Glutamatergic neuron (in vitro differentiated cells): Measurements from ENCODE around the gene UQCC3. TPM values are rescaled to one million over a fixed set of nuclear protein-coding genes. Genes with fewer than 3 reads are reported as not detected.

Experiments used
- DNase-seq: peaks from one replicate; pipeline ENCODE4 v3.0.0; 2022
- H3K27ac Mint-ChIP-seq: one replicate; pipeline ENCODE4 v1.8.0; 2020; ENCODE audit warnings: mild to moderate bottlenecking, mixed read lengths, inconsistent platforms; ENCODE audit not compliant: unreplicated experiment
- H3K27me3 Mint-ChIP-seq: one replicate; pipeline ENCODE4 v1.8.0; 2020; ENCODE audit warnings: mild to moderate bottlenecking, moderate library complexity, mixed read lengths, inconsistent platforms; ENCODE audit not compliant: unreplicated experiment
- H3K36me3 Mint-ChIP-seq: one replicate; pipeline ENCODE4 v1.8.0; 2020; ENCODE audit warnings: mild to moderate bottlenecking, mixed read lengths, inconsistent platforms; ENCODE audit not compliant: unreplicated experiment
- H3K4me1 Mint-ChIP-seq: one replicate; pipeline ENCODE4 v1.8.0; 2020; ENCODE audit warnings: mild to moderate bottlenecking, low read depth, mixed read lengths, inconsistent platforms; ENCODE audit not compliant: unreplicated experiment
- H3K4me3 Mint-ChIP-seq: one replicate; pipeline ENCODE4 v1.8.0; 2020; ENCODE audit warnings: mild to moderate bottlenecking, mixed read lengths, inconsistent platforms; ENCODE audit not compliant: unreplicated experiment
- H3K9me3 Mint-ChIP-seq: one replicate; pipeline ENCODE4 v1.8.0; 2020; ENCODE audit warnings: mild to moderate bottlenecking, moderate library complexity, mixed read lengths, inconsistent platforms; ENCODE audit not compliant: unreplicated experiment
- CTCF ChIP-seq: fragments of 200-600 bp; sonication (generic); IDR thresholded peaks from one replicate; pipeline ENCODE4 v1.5.0; 2021; ENCODE audit not compliant: partially characterized antibody, unreplicated experiment
- total RNA-seq: library from RNA; stranded (reverse); fragmentation: NEBNext Ultra II Directional; extraction: Animal tissue kit (Norgen Biotek cat#: 25700); gene quantifications from one replicate; pipeline ENCODE4 v1.2.1, GENCODE V29; 2021; ENCODE audit not compliant: unreplicated experiment

The UQCC3 gene
- total RNA-seq, 1 donor from 2014 or later, result 5.7 TPM

- Mint-ChIP-seq H3K4me3 (peak within 1 kb of the TSS; percentile 93), H3K27ac (peak within 1 kb of the TSS; percentile 93), H3K9me3 (peaks cover 6% of the 10 kb centered on the region), H3K27me3 (peaks cover 2% of the 10 kb centered on the region), H3K4me1 (peaks cover 20% of the 10 kb centered on the region), H3K36me3 (peaks cover 6% of the 10 kb centered on the region)
- TF ChIP-seq CTCF, result no peak
- DNase-seq, result peak; percentile 85
Observed at GRCh38 chr11:62678770-62679696, 7.6 kb downstream of the UQCC3 start, which contains the start of gene UBXN1. Gene UBXN1, minus strand, starts transcription at chr11:62679073. Its CDS starts 150 bp downstream, at chr11:62678923.

DNA sequence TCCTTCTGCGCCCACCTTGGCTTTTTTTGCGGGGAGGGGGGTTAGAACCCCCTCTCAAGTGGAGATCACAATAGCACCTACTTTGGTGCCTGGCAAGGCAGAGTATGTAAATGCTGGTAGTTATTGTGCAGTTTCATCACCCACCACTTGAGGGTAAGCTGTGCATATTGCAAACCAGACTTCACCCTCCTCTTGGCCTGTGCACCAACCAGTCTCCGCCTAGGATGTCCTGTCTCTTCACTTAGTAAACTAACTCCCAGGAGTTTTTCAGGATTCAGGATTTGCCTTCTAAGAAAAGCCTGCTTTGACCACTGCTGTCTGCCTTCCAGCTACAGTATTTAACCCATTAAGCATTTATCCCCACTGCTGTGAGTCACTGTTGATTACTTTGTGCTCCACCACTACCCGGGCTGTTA lies 9.4 kb downstream of the UQCC3 start:
- Mint-ChIP-seq H3K4me3 (peak overlapping the region; percentile 76), H3K27me3 (peaks cover 2% of the 10 kb centered on the region), H3K4me1 (peaks cover 20% of the 10 kb centered on the region), H3K36me3 (peaks cover 6% of the 10 kb centered on the region), H3K9me3 (peaks cover 5% of the 10 kb centered on the region), H3K27ac (peak overlapping the region; percentile 59)
- TF ChIP-seq CTCF, result peak; percentile 65
- DNase-seq, result no peak

DNA sequence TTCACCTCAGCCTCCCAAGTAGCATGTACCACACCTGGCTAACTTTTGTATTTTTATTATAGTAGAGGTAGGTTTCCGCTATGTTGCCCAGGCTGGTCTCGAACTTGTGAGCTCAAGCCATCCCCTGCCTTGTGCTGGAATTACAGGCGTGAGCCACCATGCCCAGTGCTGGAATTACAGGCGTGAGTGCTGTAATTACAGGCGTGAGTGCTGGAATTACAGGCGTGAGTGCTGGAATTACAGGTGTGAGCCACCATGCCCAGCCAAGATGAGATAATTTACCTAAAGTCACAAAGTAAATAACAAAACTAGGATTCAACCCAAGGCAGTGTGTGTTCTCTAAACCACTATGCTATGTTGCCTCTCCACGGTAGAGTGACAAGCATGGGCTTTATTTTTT lies 11.0 kb downstream of the UQCC3 start:
- Mint-ChIP-seq H3K4me1 (peaks cover 17% of the 10 kb centered on the region), H3K4me3 (no peak overlapping the region), H3K27me3 (no peaks in the 10 kb centered on the region), H3K9me3 (peaks cover 8% of the 10 kb centered on the region), H3K36me3 (peaks cover 6% of the 10 kb centered on the region), H3K27ac (no peak overlapping the region)
- no peak for DNase-seq
- TF ChIP-seq CTCF, result no peak

GRCh38 chr11:62687508-62688396 lies 16.3 kb downstream of the UQCC3 start:
- Mint-ChIP-seq H3K36me3 (peaks cover 4% of the 10 kb centered on the region), H3K27ac (no peak overlapping the region), H3K9me3 (peaks cover 10% of the 10 kb centered on the region), H3K4me3 (no peak overlapping the region), H3K4me1 (peaks cover 12% of the 10 kb centered on the region), H3K27me3 (peaks cover 4% of the 10 kb centered on the region)
- peak; percentile 57 for DNase-seq
- TF ChIP-seq CTCF, result no peak
